Stimulated activated CD8-positive, alpha-beta memory T cell treated with anti-CD3 and anti-CD28 coated beads, Interleukin-12 subunit alpha, Interleukin-12 subunit beta, amount 100 ng/mL, for 4 hours (primary cell): Measurements from ENCODE around the gene FOXI1.

ENCODE experiments used
- DNase-seq: peaks from one replicate; pipeline ENCODE4 v3.0.0-alpha.2; 2020; ENCODE audit warnings: low read depth

FOXI1 gene

DNA sequence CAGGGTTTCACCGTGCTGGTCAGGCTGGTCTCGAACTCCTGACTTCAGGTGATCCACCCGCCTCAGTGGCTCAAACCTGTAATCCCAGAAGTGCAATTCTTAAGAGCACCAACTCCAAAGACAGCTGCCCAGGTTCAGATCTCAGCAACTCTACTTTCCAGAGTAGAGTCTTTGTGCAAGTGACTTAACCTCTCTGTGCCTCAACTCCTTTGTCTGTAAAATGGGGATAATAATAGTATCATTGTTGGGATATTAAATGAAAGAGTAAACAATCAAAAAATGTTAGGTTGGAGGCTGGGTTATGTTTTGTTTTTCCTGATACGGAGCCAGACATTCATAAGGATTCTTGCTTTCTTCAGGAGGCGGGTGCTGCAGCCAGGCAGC, 45.0 kb downstream of the FOXI1 start:
- no peak for DNase-seq

DNA sequence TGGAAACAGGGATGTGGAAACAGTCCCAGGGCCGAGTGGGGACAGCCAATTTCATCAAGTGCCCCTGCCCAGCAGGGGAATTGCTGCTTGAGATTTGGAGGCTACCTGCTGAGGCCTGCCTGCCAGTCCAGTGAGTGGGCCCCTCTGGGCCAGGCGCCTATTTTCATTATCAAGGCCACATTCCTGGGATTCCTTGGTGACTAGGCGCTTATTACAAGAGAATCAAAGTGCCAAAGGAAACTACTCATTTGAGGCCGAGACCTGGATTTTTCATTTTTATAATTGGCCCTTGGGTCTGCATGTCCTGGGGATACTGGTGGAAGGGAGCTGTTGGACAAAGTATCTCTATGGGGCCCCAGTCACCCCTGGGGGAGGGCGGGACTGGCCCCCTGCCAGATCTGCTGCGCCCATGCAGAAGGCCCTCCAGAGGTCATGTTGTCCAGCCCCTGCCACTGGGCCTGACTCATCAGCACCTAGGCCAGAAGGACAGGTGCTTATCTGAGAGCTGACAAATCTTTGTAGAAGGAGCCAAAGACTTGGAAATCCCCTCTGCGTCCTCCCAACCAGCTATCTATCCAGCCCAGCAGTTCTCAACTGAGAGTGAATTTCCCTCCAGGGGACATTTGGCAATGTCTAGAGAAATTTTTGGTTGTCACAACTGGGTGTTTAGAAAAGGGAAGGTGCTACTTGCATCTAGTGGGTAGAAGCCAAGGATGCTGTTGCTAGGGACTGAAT, 45.6 kb downstream of the FOXI1 start:
- DNase-seq, result no peak

DNA sequence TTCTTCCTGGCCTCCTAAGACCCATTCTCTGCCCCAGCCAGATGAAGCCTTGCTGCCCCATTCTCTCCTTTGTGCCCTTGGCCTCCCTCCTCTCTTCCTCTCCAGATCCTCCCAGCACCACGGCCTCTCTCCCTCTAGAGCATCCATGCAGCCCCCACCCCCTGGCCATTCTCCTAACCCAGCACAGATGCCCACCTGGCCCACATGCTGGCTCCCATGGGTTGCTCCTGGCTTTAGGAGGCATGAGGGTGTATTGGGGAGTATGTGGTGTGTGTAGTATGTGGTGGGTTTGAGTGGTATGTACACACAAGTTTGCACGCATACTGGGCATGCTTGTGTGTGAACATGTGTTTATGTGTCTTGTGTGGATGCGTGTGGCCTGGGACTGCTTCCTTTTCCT, 47.1 kb downstream of the FOXI1 start:
- DNase-seq, result no peak

DNA sequence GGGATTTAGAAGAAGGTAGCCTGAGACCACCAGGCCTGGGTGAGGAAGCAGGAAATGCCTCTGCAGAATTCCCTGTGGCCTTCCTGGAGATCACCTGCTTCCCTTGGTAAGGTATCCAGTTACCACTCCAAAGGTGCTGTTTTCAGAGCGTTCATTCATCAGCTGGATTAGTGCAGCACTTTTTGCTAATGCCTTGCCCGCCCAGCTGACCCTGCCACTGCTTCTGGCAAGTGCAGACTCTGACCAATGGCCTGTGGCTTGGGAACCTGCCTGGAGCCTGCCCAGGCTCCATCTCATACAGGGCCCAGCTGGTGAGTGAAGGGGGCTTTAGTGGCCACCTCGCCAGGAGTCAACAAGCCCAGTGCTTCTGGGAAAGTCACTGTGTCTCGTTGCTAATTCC, 48.6 kb downstream of the FOXI1 start:
- DNase-seq, result no peak

DNA sequence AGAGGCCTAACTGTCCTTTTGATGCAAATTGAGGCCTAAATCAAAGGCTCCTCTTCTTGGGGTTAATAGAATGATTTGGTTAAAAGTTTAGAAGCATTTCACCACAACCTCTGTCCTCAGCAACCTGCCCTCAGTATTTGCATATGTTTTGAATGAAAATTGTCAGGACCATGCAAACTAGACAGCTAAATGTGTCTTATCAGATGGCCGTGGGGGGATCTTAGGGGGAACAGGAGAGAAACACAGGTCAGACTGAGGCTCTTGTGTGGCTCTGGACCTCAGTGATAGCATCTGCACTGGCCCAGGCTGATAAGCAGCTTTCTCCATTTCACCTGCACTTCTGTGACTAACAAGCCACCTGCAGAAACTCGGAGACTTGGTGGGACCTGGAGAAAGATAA, 49.0 kb downstream of the FOXI1 start:
- DNase-seq, result no peak

DNA sequence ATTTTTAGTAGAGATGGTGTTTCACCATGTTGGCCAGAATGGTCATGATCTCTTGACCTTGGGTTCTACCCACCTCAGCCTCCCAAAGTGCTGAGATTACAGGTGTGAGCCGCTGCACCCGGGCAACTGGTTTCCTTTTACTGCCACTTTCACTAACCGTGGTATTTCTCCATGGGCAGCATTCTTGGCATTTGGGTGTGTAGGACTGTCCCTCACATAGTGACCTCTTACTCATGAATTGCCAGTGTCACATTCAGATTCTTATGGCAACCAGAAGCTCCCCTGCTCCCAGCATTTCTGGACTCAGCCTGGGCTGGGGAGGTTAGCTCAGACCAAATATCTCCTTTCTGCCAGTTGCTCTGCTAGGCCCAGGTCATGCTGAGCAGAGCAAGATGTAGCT, 50.1 kb downstream of the FOXI1 start:
- no peak for DNase-seq

DNA sequence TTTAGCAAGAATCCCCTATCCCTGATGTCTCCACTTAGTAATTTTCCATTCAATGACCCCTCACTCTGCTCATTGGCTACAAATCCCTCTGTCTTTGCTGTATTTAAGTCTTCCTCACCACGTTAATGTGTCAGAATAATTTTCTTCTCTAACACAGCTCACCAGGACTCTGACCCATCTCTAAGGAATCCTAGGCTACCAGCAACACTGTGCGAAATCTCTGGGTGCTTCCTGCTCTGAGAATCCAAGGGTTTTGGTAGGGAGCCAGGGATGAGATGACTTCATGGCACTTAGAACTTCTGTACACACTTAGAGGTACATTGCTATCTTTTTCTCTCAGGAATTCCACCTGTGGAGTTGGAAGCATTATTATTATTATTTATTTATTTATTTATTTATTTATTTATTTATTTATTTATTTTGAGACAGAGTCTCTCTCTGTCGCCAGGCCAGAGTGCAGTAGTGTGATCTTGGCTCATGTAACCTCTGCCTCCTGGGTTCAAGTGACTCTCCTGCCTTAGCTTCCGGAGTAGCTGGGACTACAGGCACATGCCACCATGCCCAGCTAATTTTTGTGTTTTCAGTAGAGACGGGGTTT, 53.5 kb downstream of the FOXI1 start:
- no peak for DNase-seq
